HFFc6 (cell line): ENCODE measurements around the gene CD63. TPM values are rescaled to one million over a fixed set of nuclear protein-coding genes. Genes with fewer than 3 reads are reported as not detected.

Experiments
- DNase-seq: peaks from one replicate; pipeline ENCODE4 v3.0.0-alpha.2; 2018
- H3K27ac Mint-ChIP-seq: 2 replicates; pipeline ENCODE4 v1.8.0; 2020; ENCODE audit warnings: mild to moderate bottlenecking, mixed read lengths
- H3K27me3 Mint-ChIP-seq: 2 replicates; pipeline ENCODE4 v1.8.0; 2021; ENCODE audit warnings: mild to moderate bottlenecking, moderate library complexity, mixed read lengths; ENCODE audit not compliant: insufficient read depth
- H3K36me3 Mint-ChIP-seq: 2 replicates; pipeline ENCODE4 v1.8.0; 2021; ENCODE audit warnings: low read depth, mixed read lengths
- H3K4me1 Mint-ChIP-seq: 2 replicates; pipeline ENCODE4 v1.8.0; 2020; ENCODE audit warnings: low read depth, mixed read lengths
- H3K4me3 Mint-ChIP-seq: 2 replicates; pipeline ENCODE4 v1.8.0; 2020; ENCODE audit warnings: mild to moderate bottlenecking, moderate library complexity, mixed read lengths
- H3K9me3 Mint-ChIP-seq: 2 replicates; pipeline ENCODE4 v1.8.0; 2020; ENCODE audit warnings: mild to moderate bottlenecking, mixed read lengths
- total RNA-seq, 6 experiments: library from RNA; stranded (reverse); fragmentation: NEBNext Ultra II Directional; extraction: Animal tissue kit (Norgen Biotek cat#: 25700); gene quantifications; 2 replicates in 1 of 6; 3 replicates in 5 of 6; pipeline ENCODE4 v1.2.3, GENCODE V29; 2021
- TF ChIP-seq, protein P1 (sequence below): fragments of 200-600 bp; sonication (generic); IDR thresholded peaks from 2 replicates; pipeline ENCODE4 v1.5.0; 2021; ENCODE audit warnings: antibody characterized with exemption, mild to moderate bottlenecking

CD63 gene
- total RNA-seq, 6 experiments from 2014 or later: 1,860 to 2,483 (median 2,072) TPM

DNA sequence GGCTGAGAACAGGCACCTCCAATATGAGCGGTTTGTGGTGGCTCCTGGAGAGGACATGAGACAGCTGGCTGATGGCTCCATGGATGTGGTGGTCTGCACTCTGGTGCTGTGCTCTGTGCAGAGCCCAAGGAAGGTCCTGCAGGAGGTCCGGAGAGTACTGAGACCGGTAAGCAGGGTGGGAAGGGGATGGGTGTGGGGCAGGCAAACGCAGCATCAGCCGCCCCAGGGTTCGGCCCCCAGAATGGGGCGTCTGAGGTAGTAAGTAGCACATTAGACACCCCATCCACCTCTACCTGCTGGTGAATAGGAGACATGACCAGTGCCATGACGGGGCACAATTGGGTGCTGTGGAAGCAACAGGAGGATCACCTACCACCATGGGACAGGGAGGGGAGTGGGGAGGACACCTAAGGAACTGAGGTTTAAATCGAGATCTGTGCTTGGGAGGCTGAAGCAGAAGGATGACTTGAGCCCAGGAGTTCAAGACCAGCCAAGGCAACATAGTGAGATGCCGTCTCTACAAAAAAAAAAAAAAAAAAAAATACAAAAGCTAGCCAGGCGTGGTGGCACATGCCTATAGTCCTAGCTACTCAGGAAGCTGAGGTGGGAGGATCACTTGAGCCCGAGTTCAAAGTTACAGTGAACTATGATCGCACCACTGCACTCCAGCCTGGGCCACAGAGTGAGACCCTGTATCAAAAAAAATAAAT, 46.6 kb downstream of the CD63 start:
- TF ChIP-seq, protein P1, sequence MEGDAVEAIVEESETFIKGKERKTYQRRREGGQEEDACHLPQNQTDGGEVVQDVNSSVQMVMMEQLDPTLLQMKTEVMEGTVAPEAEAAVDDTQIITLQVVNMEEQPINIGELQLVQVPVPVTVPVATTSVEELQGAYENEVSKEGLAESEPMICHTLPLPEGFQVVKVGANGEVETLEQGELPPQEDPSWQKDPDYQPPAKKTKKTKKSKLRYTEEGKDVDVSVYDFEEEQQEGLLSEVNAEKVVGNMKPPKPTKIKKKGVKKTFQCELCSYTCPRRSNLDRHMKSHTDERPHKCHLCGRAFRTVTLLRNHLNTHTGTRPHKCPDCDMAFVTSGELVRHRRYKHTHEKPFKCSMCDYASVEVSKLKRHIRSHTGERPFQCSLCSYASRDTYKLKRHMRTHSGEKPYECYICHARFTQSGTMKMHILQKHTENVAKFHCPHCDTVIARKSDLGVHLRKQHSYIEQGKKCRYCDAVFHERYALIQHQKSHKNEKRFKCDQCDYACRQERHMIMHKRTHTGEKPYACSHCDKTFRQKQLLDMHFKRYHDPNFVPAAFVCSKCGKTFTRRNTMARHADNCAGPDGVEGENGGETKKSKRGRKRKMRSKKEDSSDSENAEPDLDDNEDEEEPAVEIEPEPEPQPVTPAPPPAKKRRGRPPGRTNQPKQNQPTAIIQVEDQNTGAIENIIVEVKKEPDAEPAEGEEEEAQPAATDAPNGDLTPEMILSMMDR: no peak
- no peaks in the 10 kb centered on the region for H3K9me3 Mint-ChIP-seq
- peaks cover 20% of the 10 kb centered on the region for H3K27me3 Mint-ChIP-seq
- no peak overlapping the region for H3K27ac Mint-ChIP-seq
- no peak overlapping the region for H3K4me3 Mint-ChIP-seq
- no peaks in the 10 kb centered on the region for H3K36me3 Mint-ChIP-seq
- no peak for DNase-seq
- peaks cover 11% of the 10 kb centered on the region for H3K4me1 Mint-ChIP-seq

DNA sequence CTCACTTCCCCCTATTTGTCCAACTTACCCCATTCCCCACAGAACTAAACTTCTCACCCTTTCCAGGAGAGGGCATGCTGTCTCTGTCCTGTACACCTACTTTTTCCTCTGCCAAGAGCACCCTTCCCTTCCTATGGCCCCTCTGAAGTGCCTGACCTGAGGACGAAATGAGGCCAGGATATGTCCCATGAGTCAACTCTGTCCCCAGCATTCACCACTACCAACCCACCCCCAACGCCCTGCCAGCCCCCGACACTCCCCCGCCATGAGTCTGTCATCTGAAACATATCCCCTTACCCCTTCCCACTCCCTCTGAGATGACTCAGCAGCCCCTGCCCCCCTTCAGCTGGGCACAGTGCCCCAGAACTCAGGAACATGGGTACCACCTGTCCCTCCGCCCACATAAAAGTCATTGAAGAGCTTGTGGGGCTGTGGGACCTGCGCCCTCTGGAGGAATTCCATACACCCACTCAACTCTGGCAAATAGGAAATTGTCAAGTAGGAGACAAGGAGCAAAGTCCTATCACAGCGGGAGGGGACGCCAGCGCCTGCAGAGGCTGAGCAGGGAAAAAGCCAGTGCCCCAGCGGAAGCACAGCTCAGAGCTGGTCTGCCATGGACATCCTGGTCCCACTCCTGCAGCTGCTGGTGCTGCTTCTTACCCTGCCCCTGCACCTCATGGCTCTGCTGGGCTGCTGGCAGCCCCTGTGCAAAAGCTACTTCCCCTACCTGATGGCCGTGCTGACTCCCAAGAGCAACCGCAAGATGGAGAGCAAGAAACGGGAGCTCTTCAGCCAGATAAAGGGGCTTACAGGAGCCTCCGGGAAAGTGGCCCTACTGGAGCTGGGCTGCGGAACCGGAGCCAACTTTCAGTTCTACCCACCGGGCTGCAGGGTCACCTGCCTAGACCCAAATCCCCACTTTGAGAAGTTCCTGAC, 47.4 kb downstream of the CD63 start:
- Mint-ChIP-seq H3K4me3 (peak overlapping the region; percentile 52; the same call in 1 of the 2 replicates), H3K27me3 (peaks cover 21% of the 10 kb centered on the region), H3K4me1 (peaks cover 11% of the 10 kb centered on the region), H3K9me3 (no peaks in the 10 kb centered on the region), H3K36me3 (no peaks in the 10 kb centered on the region), H3K27ac (no peak overlapping the region; the same call in 1 of the 2 replicates)
- TF ChIP-seq, protein P1: peak; percentile 66
- DNase-seq: peak; percentile 59

DNA sequence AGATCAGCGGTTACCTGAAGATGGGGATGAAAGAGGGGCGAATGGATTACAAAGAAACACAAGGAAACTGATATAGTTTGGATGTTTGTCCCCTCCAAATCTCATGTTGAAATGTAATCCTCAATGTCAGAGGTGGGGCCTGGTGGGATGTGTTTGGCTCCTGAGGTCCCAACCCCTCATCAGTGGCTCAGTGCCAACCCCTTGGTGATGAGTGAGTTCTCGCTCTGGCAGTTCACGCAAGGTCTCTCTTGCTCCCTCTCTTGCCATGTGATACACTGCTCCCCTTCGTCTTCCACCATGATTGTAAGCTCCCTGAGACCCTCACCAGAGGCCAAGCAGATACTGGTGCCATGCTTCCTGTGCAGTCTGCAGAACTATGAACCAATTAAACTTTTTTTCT, 49.1 kb downstream of the CD63 start:
- H3K4me3 Mint-ChIP-seq: no peak overlapping the region

DNA sequence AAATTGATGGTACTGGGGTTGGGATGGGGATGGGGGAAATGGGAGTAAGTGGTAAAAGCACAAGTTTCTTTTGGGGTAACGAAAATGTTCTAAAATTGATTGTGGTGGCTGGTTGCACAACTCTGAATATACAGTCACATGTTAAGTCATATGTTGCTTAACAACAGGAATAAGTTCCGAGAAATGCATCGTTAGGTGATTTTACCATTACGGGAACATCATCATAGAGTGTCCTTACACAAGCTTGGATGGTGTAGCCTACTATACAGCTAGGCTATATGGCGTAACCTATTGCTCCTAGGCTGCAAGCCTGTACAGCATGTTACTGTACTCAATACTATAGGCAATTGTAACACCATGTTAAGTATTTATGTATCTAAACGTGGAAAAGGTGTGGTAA, 52.1 kb downstream of the CD63 start:
- H3K4me1 Mint-ChIP-seq: peaks cover 9% of the 10 kb centered on the region
- no peak for DNase-seq
- H3K9me3 Mint-ChIP-seq: no peaks in the 10 kb centered on the region
- H3K27ac Mint-ChIP-seq: no peak overlapping the region
- TF ChIP-seq, protein P1: no peak
- H3K27me3 Mint-ChIP-seq: peaks cover 20% of the 10 kb centered on the region
- no peak overlapping the region for H3K4me3 Mint-ChIP-seq
- H3K36me3 Mint-ChIP-seq: no peaks in the 10 kb centered on the region

More for the DNA sequence above, 49.1 kb downstream of the CD63 start:
- Mint-ChIP-seq H3K9me3 (no peaks in the 10 kb centered on the region), H3K27me3 (peaks cover 21% of the 10 kb centered on the region), H3K27ac (no peak overlapping the region), H3K4me1 (peaks cover 11% of the 10 kb centered on the region), H3K36me3 (no peaks in the 10 kb centered on the region)
- TF ChIP-seq, protein P1: no peak
- no peak for DNase-seq

DNA sequence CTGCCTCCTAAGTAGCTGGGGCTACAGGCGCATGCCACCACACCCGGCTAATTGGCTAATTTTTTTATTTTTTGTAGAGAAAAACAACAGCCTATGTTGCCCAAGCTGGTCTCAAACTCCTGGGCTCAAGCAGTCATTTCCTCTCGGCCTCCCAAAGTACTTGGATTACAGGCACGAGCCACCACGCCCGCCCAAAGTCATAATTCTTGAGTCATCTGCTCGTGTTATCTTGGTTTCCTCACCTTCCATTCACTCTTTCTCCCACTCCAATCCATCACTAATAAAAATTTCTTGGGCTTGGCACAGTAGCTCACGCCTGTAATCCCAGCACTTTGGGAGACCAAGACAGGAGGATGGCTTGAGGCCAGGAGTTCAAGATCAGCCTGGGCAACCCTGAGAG, 53.1 kb downstream of the CD63 start:
- H3K9me3 Mint-ChIP-seq: no peaks in the 10 kb centered on the region
- no peak for DNase-seq

More for the DNA sequence above, 53.1 kb downstream of the CD63 start:
- TF ChIP-seq, protein P1: no peak
- H3K4me1 Mint-ChIP-seq: no peaks in the 10 kb centered on the region
- H3K4me3 Mint-ChIP-seq: no peak overlapping the region
- H3K27ac Mint-ChIP-seq: no peak overlapping the region
- H3K36me3 Mint-ChIP-seq: no peaks in the 10 kb centered on the region
- peaks cover 20% of the 10 kb centered on the region for H3K27me3 Mint-ChIP-seq

Other genes starting within 250 kb of the CD63 start
- gene OR6C68, start 236.6 kb downstream of the CD63 start, total RNA-seq: not detected
- gene OR6C4, start 179.4 kb downstream of the CD63 start, total RNA-seq: not detected
- not detected for gene OR2AP1, start 156.5 kb downstream of the CD63 start, total RNA-seq
- gene OR10P1, start 92.1 kb downstream of the CD63 start, total RNA-seq: not detected
- 1 to 10 TPM in 4 of 6 experiments, under 1 TPM in 2; 0.95 to 2.3 (median 1.2) TPM for gene ITGA7, start 21.1 kb downstream of the CD63 start, total RNA-seq
- gene BLOC1S1, start 13.0 kb downstream of the CD63 start, total RNA-seq: 100 to 1,000 TPM in 4 of 6 experiments, 10 to 100 TPM in 2; 87.4 to 113 (median 104) TPM
- gene RDH5, start 8.6 kb downstream of the CD63 start, total RNA-seq: 10 to 100 TPM in 2 of 6 experiments, 1 to 10 TPM in 4; 6.6 to 13.2 (median 7.8) TPM
- 10 to 100 TPM; 15.8 to 25.9 (median 16.9) TPM for gene GDF11, start 14.1 kb upstream of the CD63 start, total RNA-seq
- gene SARNP, start 88.7 kb upstream of the CD63 start, total RNA-seq: 10 to 100 TPM; 68.9 to 85.5 (median 78.4) TPM
- gene ORMDL2, start 89.0 kb upstream of the CD63 start, total RNA-seq: 100 to 1,000 TPM in 1 of 6 experiments, 10 to 100 TPM in 5; 79.9 to 100 (median 90.1) TPM
- 10 to 100 TPM; 31.7 to 33.5 (median 32.5) TPM for gene DNAJC14, start 100.6 kb upstream of the CD63 start, total RNA-seq
- gene MMP19, start 113.9 kb upstream of the CD63 start, total RNA-seq: 10 to 100 TPM; 13.7 to 24.7 (median 21.4) TPM
- gene PYM1, start 198.9 kb upstream of the CD63 start, total RNA-seq: 10 to 100 TPM; 25.0 to 32.3 (median 28.3) TPM
- gene DGKA, start 202.2 kb upstream of the CD63 start, total RNA-seq: 10 to 100 TPM; 67.1 to 87.4 (median 79.6) TPM
- 1 to 10 TPM in 1 of 6 experiments, under 1 TPM in 5; 0.47 to 1.3 (median 0.59) TPM for gene PMEL, start 237.0 kb upstream of the CD63 start, total RNA-seq
- 10 to 100 TPM; 27.1 to 61.0 (median 53.9) TPM for gene CDK2, start 237.8 kb upstream of the CD63 start, total RNA-seq
- gene RAB5B, start 245.1 kb upstream of the CD63 start, total RNA-seq: 100 to 1,000 TPM in 2 of 6 experiments, 10 to 100 TPM in 4; 90.2 to 107 (median 96.5) TPM